ENCODE results near the gene MARK4. TPM values are rescaled to one million over a fixed set of nuclear protein-coding genes. Genes with fewer than 3 reads are reported as not detected.

MARK4 gene
- polyA plus RNA-seq, 1 donor (not counting 4 experiments of a cell fraction or from before 2014, with no cell fraction given) = 19.7 TPM

GRCh38 chr19:45306040-45306439 is 55.0 kb downstream of the MARK4 start:
- peak overlapping the region; percentile 62 for H3K4me2 ChIP-seq (ENCODE audit: control insufficient read depth, extremely low read depth, insufficient read depth, low read depth, low read length)

GRCh38 chr19:45306518-45307027 is 55.5 kb downstream of the MARK4 start:
- FAIRE-seq = no peak
- no peaks in the 10 kb centered on the region for H3K27me3 ChIP-seq (ENCODE audit: control insufficient read depth, extremely low read depth, insufficient read depth, low read length)
- H3K36me3 ChIP-seq (ENCODE audit: control insufficient read depth in 2 of 2, extremely low read depth in 1 of 2, insufficient read depth in 2 of 2, low read length in 2 of 2) = peaks cover 0 to 2% of the 10 kb centered on the region in 2 experiments
- dilution Hi-C loops (cut with MboI; ENCODE audit: extremely low pct_ligation_motif_present, low sequenced_read_pairs) = no loop called here
- no peak overlapping the region for H3K9ac ChIP-seq (ENCODE audit: control insufficient read depth, extremely low read depth, insufficient read depth, low read length)
- no peak overlapping the region for H3K27ac ChIP-seq (ENCODE audit: control insufficient read depth, insufficient read depth, low read length)
- H4K20me1 ChIP-seq (ENCODE audit: control insufficient read depth, extremely low read depth, insufficient read depth, low read length) = no peaks in the 10 kb centered on the region
- no peak overlapping the region for H2AFZ ChIP-seq (ENCODE audit: control insufficient read depth, low read length)
- no peaks in the 10 kb centered on the region for H3K79me2 ChIP-seq (ENCODE audit: control insufficient read depth, insufficient read depth, low read length)
- peak overlapping the region; percentile 62 for H3K4me2 ChIP-seq (ENCODE audit: control insufficient read depth, extremely low read depth, insufficient read depth, low read depth, low read length)
- no peak for DNase-seq (ENCODE audit: low read depth, low spot score)
- H3K9me1 ChIP-seq (ENCODE audit: control insufficient read depth, extremely low read depth, insufficient read depth, low read length) = no peaks in the 10 kb centered on the region
- TF ChIP-seq CTCF (optimal IDR thresholded peaks at IDR 0.05 in 1 of 3, IDR thresholded peaks at IDR 0.05 in 1 of 3, conservative IDR thresholded peaks at IDR 0.05 in 1 of 3; ENCODE audit: extremely low read depth in 1 of 3, insufficient read depth in 2 of 3, low read length in 3 of 3) = no peak
- no peak for TF ChIP-seq EZH2 (IDR thresholded peaks at IDR 0.05; ENCODE audit: low read length)
- no peaks in the 10 kb centered on the region for H3K9me3 ChIP-seq (ENCODE audit: control insufficient read depth, low read depth, low read length)
- H3K4me1 ChIP-seq (ENCODE audit: control insufficient read depth, extremely low read depth, insufficient read depth, low read length) = peaks cover 12% of the 10 kb centered on the region
- H3K4me3 ChIP-seq (ENCODE audit: control insufficient read depth in 2 of 3, extremely low read depth in 1 of 3, insufficient read depth in 2 of 3, low read depth in 1 of 3, low read length in 3 of 3) = no peak overlapping the region

More at GRCh38 chr19:45306040-45306439, 55.0 kb downstream of the MARK4 start:
- H3K4me1 ChIP-seq (ENCODE audit: control insufficient read depth, extremely low read depth, insufficient read depth, low read length) = peaks cover 12% of the 10 kb centered on the region
- H4K20me1 ChIP-seq (ENCODE audit: control insufficient read depth, extremely low read depth, insufficient read depth, low read length) = no peaks in the 10 kb centered on the region
- H3K4me3 ChIP-seq (ENCODE audit: control insufficient read depth in 2 of 3, extremely low read depth in 1 of 3, insufficient read depth in 2 of 3, low read depth in 1 of 3, low read length in 3 of 3) = peak overlapping the region in 1 of 3 experiments; percentile 13
- no peaks in the 10 kb centered on the region for H3K9me1 ChIP-seq (ENCODE audit: control insufficient read depth, extremely low read depth, insufficient read depth, low read length)
- dilution Hi-C loops (cut with MboI; ENCODE audit: extremely low pct_ligation_motif_present, low sequenced_read_pairs) = no loop called here
- no peaks in the 10 kb centered on the region for H3K79me2 ChIP-seq (ENCODE audit: control insufficient read depth, insufficient read depth, low read length)
- no peak for TF ChIP-seq EZH2 (IDR thresholded peaks at IDR 0.05; ENCODE audit: low read length)
- no peak for TF ChIP-seq CTCF (optimal IDR thresholded peaks at IDR 0.05 in 1 of 3, IDR thresholded peaks at IDR 0.05 in 1 of 3, conservative IDR thresholded peaks at IDR 0.05 in 1 of 3; ENCODE audit: extremely low read depth in 1 of 3, insufficient read depth in 2 of 3, low read length in 3 of 3)
- H3K27me3 ChIP-seq (ENCODE audit: control insufficient read depth, extremely low read depth, insufficient read depth, low read length) = no peaks in the 10 kb centered on the region
- DNase-seq (ENCODE audit: low read depth, low spot score) = no peak
- H3K27ac ChIP-seq (ENCODE audit: control insufficient read depth, insufficient read depth, low read length) = no peak overlapping the region
- H2AFZ ChIP-seq (ENCODE audit: control insufficient read depth, low read length) = no peak overlapping the region
- FAIRE-seq = peak; percentile 77
- peaks cover 0 to 2% of the 10 kb centered on the region in 2 experiments for H3K36me3 ChIP-seq (ENCODE audit: control insufficient read depth in 2 of 2, extremely low read depth in 1 of 2, insufficient read depth in 2 of 2, low read length in 2 of 2)
- H3K9me3 ChIP-seq (ENCODE audit: control insufficient read depth, low read depth, low read length) = no peaks in the 10 kb centered on the region
- no peak overlapping the region for H3K9ac ChIP-seq (ENCODE audit: control insufficient read depth, extremely low read depth, insufficient read depth, low read length)
